HEK293T (cell line): ENCODE measurements around the gene SH3RF3.

Experiments
- CTCF ChIA-PET: fragments of 350-600 bp; formaldehyde crosslinking; extraction: SDS; loops from one replicate; lab custom pipeline; 2021; ENCODE audit warnings: antibody characterized with exemption, inconsistent platforms; lab: Yijun Ruan, JAX
- POLR2A ChIA-PET: fragments of 350-600 bp; formaldehyde crosslinking; extraction: SDS; loops from one replicate; lab custom pipeline; 2020; ENCODE audit warnings: antibody characterized with exemption, inconsistent platforms; lab: Yijun Ruan, JAX
- DNase-seq: peaks from one replicate; pipeline ENCODE4 v3.0.0; 2012; ENCODE audit warnings: mixed read lengths; ENCODE audit errors: extremely low spot score
- ARNT ChIP-seq: fragments of 450-650 bp; IDR thresholded peaks from 2 replicates; pipeline ENCODE4 v1.6.1; 2017; ENCODE audit warnings: mild to moderate bottlenecking
- BHLHE40 ChIP-seq: fragments of 450-650 bp; IDR thresholded peaks from 2 replicates; pipeline ENCODE4 v1.6.1; 2016; ENCODE audit warnings: mild to moderate bottlenecking, moderate library complexity, borderline replicate concordance
- CTBP1 ChIP-seq: fragments of 450-650 bp; IDR thresholded peaks from 2 replicates; pipeline ENCODE4 v1.6.1; 2016; ENCODE audit warnings: borderline replicate concordance
- ELF4 ChIP-seq: fragments of 450-650 bp; IDR thresholded peaks from 2 replicates; pipeline ENCODE4 v1.6.1; 2017; ENCODE audit warnings: antibody characterized with exemption
- FOXA1 ChIP-seq: fragments of 450-650 bp; IDR thresholded peaks from 2 replicates; pipeline ENCODE4 v1.6.1; 2016; ENCODE audit warnings: mild to moderate bottlenecking
- FOXK2 ChIP-seq: fragments of 450-650 bp; IDR thresholded peaks from 2 replicates; pipeline ENCODE4 v1.6.1; 2016; ENCODE audit warnings: mild to moderate bottlenecking
- FOXM1 ChIP-seq: fragments of 450-650 bp; IDR thresholded peaks from 2 replicates; pipeline ENCODE4 v1.6.1; 2017; ENCODE audit warnings: mild to moderate bottlenecking, borderline replicate concordance
- HDGF ChIP-seq: fragments of 450-650 bp; IDR thresholded peaks from 2 replicates; pipeline ENCODE4 v1.6.1; 2017; ENCODE audit warnings: antibody characterized with exemption, borderline replicate concordance
- L3MBTL2 ChIP-seq: fragments of 450-650 bp; conservative IDR thresholded peaks from 2 replicates; pipeline ENCODE4 v1.6.1; 2016; ENCODE audit warnings: mild to moderate bottlenecking
- LEF1 ChIP-seq: fragments of 450-650 bp; IDR thresholded peaks from 2 replicates; pipeline ENCODE4 v1.6.1; 2017; ENCODE audit warnings: mild to moderate bottlenecking, borderline replicate concordance
- NFRKB ChIP-seq: fragments of 450-650 bp; IDR thresholded peaks from 2 replicates; pipeline ENCODE4 v1.6.1; 2016; ENCODE audit warnings: mild to moderate bottlenecking, moderate library complexity
- SP1 ChIP-seq: fragments of 450-650 bp; IDR thresholded peaks from 2 replicates; pipeline ENCODE4 v1.6.1; 2017
- SUZ12 ChIP-seq: fragments of 450-650 bp; IDR thresholded peaks from 2 replicates; pipeline ENCODE4 v1.6.1; 2016; ENCODE audit warnings: mild to moderate bottlenecking
- TARDBP ChIP-seq: fragments of 450-650 bp; IDR thresholded peaks from 2 replicates; pipeline ENCODE4 v1.6.1; 2016
- ZNF384 ChIP-seq: fragments of 450-650 bp; IDR thresholded peaks from 2 replicates; pipeline ENCODE4 v1.6.1; 2016
- TF ChIP-seq, protein P1 (sequence below): fragments of 450-650 bp; IDR thresholded peaks from 2 replicates; pipeline ENCODE4 v1.6.1; 2016

Gene SH3RF3

DNA sequence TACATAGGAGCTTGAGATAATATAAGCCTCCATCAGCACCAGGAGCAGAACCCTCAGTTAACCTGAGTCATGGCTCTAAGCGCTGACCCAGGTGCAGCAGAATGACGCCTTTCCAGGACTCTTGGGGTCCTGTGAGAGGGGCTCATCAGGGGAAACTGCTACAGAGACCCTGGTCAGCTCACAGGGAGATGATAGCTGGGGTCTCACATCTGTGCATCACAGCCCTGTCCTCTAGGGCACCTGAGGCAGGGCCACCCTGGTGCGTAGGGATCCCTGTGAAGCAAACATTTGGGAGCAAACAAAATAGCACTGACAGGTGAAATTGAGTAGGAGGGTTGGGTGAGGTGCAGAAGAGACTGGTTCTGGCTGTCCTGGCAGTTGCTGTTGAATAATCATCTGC is 219.2 kb downstream of the SH3RF3 start:
- TF ChIP-seq HDGF (no peak), FOXA1 (no peak), BHLHE40 (no peak), ZNF384 (no peak), FOXK2 (no peak), L3MBTL2 (no peak), CTBP1 (no peak), ARNT (no peak), SUZ12 (no peak)
- CTCF ChIA-PET, result interaction anchor here (0.6 kb wide), 1 partner anchor 10 kb away, joined by 4 read pairs; no protein-coding TSS in a partner anchor
- POLR2A ChIA-PET, result no interaction called here

DNA sequence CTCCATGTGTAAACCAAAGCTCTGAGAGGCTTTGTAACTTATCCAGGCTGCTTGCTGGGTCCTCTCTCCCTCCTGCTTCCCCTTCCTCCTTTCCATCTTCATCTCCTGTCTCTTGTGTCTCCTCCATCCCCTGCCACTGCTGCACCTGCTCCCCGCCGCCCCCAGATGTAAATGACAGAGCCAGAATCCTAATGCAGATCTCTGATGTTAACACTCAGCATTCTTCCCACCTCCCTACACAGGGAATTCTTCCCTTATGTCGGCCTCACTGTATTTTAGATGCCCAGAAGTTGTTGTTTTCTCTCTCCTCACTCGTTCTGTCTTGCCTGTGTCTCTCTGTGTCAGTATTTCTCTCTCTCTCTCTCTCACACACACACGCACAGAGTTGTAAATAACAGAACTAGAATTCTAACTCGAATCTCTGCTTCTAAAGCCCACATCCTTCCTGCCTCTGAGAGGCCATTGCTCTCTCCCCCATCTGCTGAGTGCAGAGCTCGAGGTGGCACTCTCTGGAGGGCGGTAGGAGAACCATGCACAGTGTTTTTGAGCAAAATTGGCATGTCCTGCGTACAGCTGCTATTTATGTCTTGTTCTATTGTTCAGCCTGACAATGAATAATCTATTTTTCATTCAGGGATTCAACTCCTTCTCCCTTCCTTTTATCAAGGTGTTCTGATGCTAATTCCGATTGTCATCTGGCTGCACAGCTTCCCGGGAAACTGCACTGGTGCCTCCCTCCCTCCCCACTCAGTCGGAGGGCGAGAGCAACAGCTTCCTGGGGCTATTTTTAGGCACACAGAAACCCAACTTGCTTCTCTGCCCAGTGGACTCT is 219.9 kb downstream of the SH3RF3 start:
- DNase-seq, result no peak
- ChIA-PET POLR2A (no interaction called here), CTCF (interaction anchor here (0.6 kb wide), 1 partner anchor 11 kb away, joined by 4 read pairs; no protein-coding TSS in a partner anchor)
- TF ChIP-seq ARNT (no peak), ELF4 (no peak), FOXM1 (no peak), LEF1 (no peak), FOXA1 (no peak), SUZ12 (no peak), ZNF384 (no peak), FOXK2 (no peak), HDGF (no peak)

More for the DNA sequence above, 219.2 kb downstream of the SH3RF3 start:
- no peak for DNase-seq

DNA sequence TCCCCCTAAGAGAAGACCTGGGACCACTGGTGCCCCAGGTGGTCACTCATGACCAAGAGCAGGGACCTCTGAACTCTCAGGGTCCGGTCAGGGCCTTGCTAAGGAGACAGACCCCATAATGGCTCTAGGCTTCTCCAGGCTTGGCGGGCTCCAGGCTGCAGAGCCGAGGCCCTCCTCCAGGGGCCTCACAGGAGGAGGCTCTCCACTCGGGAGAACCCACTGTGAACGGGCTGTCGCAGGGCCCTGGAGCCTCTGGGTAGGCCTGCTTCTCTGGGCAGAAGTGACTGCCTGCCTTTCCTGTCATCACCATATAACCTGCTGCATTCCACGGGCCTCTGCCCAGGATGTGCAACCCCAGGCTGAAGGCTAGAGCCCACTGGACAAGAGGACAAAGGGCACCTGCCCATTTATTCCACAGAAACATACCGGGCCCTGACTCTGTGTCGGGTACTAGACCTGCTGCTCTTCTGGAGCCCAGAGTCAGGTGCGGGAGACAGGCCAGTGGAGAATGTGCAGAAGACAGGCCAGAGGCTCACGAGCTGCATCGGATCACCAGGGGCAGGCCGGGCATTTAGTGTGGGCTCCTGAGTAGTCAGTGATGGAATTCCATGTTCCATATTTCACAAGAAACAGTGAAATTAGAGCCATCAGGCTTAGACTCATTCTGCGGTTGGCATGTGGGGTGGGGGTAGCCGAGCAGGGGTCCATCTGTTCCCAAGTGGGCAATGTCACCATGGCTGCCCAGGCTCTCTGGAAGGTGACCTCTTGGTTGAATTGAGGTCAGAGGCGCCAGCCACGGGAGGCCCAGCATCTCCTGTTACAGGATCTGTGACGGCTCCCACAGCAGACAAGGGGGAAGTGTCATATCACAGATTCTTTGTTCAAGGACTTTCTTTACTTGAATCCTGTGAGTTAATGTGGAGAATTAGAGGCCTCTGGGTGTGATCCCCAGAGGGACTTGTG is 220.8 kb downstream of the SH3RF3 start:
- CTCF ChIA-PET, result no interaction called here
- POLR2A ChIA-PET, result no interaction called here
- TF ChIP-seq ELF4 (no peak), ARNT (no peak), NFRKB (no peak), FOXA1 (no peak)
- DNase-seq, result no peak

DNA sequence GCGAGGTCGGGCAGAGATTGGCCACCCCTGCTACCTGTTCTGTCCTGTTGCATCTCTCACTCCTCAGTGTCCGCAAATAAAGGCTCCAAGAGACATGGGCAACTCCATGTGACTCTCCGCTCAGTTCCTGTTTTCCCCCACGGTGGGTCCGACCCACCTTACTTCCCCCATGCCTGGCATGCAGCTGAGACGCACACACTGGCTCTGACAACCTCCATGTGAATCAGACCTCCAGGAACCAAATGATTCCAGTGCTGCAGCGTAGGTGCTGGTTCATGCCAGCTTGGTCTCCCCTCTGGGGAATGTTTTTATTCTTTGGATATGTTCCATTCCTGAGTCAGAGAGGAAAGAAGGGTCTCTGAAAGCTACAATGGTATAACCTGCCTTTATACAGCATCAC is 221.5 kb downstream of the SH3RF3 start:
- ChIA-PET CTCF (no interaction called here), POLR2A (no interaction called here)
- no peak for DNase-seq
- TF ChIP-seq FOXK2 (no peak), L3MBTL2 (no peak), SUZ12 (no peak), FOXM1 (no peak), ARNT (no peak), TARDBP (no peak), FOXA1 (no peak), NFRKB (no peak), LEF1 (no peak), ZNF384 (no peak), SP1 (no peak), HDGF (no peak), CTBP1 (no peak), ELF4 (no peak), BHLHE40 (no peak)
- TF ChIP-seq, protein P1, sequence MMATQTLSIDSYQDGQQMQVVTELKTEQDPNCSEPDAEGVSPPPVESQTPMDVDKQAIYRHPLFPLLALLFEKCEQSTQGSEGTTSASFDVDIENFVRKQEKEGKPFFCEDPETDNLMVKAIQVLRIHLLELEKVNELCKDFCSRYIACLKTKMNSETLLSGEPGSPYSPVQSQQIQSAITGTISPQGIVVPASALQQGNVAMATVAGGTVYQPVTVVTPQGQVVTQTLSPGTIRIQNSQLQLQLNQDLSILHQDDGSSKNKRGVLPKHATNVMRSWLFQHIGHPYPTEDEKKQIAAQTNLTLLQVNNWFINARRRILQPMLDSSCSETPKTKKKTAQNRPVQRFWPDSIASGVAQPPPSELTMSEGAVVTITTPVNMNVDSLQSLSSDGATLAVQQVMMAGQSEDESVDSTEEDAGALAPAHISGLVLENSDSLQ, result no peak

DNA sequence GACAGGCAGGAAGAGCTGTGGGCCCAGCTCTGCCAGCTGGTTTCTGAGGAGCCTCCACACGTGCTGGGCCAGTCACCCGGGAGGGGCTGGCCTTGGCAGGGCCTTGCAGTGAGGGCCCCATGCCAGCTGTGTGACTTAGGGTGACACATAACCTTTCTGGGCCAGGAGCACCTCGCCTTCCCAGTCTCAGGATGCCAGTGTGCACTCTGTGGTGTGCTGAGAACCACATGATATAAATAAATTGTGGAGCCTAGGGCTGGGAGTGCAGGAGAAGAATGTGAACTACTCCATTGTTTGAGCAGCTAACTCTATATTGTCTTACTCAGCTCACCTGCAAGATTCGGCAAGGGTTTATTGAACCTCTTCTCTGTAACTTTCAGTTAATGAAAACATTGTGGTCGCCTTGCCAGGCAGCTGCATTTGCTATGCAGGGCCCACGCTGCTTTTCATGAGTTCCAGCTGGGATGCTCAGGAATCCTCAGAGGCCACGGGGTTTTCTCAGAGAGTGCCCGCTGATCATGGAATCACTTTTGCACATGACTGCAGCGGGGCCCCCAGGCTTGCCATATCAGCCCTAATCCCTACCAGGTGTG is 222.3 kb downstream of the SH3RF3 start:
- DNase-seq, result no peak
- ChIA-PET POLR2A (no interaction called here), CTCF (no interaction called here)
- no peak for TF ChIP-seq SP1
- no peak for TF ChIP-seq FOXK2
- TF ChIP-seq BHLHE40, result no peak
- no peak for TF ChIP-seq ZNF384
- TF ChIP-seq LEF1, result no peak
- no peak for TF ChIP-seq CTBP1
- TF ChIP-seq HDGF, result no peak
- no peak for TF ChIP-seq ELF4
- TF ChIP-seq SUZ12, result no peak
- TF ChIP-seq FOXM1, result no peak
- no peak for TF ChIP-seq TARDBP
- TF ChIP-seq NFRKB, result no peak
- TF ChIP-seq FOXA1, result no peak
- no peak for TF ChIP-seq ARNT
- no peak for TF ChIP-seq L3MBTL2
- TF ChIP-seq, protein P1, result no peak
